GM04504 (cell line): ENCODE measurements around the gene ITLN2.
"Not testable (repeated sequence)": the region's sequence is repeated elsewhere in the genome, so short reads cannot be mapped to it uniquely, and the experiment has no call there.

Source experiments
- DNase-seq: peaks from one replicate; pipeline ENCODE4 v3.0.0-alpha.2; 2012; ENCODE audit warnings: low read depth

The ITLN2 gene

GRCh38 chr1:160953030-160953429 lies 1.6 kb downstream of the ITLN2 start:
- no peak for DNase-seq

- DNase-seq, result no peak
Observed at GRCh38 chr1:160952129-160952510, 2.5 kb downstream of the ITLN2 start.

- peak; percentile 14 for DNase-seq
Observed at GRCh38 chr1:160951443-160952128, 3.0 kb downstream of the ITLN2 start.

DNA sequence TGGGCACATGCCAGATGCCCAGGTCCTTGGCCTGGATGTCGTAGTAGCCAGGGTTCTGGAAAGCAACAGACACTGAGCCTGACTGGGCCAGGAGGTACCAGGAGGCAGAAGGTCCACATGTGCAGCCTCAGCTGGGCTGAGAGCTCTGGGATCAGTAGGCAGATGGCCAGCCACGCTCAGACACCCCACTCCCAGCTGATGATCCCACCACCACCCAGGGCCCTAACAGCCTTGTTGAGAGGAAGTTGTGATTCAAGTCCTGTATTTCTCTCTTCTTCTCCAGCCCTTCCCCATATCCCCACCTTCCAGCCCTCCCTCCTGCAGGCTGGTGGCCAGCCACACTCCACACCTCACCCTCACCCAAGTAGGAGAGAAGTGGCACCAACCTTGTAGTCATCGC lies 4.0 kb downstream of the ITLN2 start:
- DNase-seq, result no peak

DNA sequence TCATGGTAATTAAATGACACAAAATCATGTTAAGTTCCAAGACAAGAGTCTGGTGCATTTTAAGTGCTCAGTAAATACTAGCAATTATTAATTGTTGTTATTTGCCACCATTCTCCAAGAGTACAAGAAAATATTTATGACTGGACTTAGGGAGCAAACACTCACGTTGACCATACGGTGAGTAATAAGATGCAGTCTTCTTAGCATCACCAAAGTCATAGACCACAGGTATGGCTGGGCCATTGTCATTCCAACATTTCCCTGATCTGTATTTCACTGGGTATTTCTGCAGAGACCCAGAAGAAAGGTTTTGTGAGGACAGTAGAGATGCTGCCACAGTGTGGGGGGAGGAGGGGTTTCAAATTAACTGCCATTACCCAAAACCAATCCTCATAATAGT lies 4.7 kb downstream of the ITLN2 start:
- DNase-seq, result no peak

- not testable (repeated sequence) for DNase-seq
Observed at GRCh38 chr1:160949216-160949880, 5.3 kb downstream of the ITLN2 start.

DNA sequence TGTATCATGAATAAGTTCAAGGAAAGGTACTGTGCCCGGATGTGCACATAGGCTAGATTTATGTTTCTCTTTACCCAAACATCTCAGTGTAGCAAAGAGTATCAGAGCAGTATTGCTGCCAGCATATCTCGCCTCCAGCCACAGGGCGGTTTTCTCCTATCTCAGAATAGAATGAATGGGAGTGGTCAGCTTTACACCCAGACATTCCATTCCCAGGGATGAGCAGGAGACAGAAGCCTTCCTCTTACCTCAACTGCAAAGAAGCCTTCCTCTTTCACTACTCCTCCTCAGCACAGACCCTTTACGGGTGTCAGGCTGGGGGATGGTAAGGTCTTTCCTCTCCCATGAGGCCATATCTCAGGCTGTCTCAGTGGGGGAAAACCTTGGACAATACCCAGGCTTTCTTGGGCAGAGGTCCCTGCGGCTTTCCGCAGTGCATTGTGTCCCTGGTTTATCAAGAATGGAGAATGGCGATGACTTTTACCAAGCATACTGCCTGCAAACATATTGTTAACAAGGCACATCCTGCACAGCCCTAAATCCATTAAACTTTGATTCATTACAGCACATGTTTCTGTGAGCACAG lies 7.3 kb downstream of the ITLN2 start:
- not testable (repeated sequence) for DNase-seq

DNA sequence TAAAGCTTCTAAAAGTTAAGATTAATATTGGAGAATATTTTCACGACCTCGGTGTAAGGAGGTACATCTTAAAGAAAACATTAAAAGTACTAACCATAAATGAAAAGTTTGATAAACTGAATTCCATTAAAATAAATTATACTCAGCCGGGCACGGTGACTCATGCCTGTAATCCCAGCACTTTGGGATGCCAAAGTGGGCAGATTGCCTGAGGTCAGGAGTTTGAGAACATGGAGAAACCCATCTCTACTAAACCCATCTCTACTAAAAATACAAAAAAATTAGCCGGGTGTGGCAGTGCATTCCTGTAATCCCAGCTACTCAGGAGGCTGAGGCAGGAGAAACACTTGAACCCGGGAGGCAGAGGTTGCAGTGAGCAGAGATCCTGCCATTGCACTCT lies 8.7 kb downstream of the ITLN2 start:
- DNase-seq, result not testable (repeated sequence)

GRCh38 chr1:160945079-160945478 lies 9.5 kb downstream of the ITLN2 start:
- DNase-seq, result no peak

DNA sequence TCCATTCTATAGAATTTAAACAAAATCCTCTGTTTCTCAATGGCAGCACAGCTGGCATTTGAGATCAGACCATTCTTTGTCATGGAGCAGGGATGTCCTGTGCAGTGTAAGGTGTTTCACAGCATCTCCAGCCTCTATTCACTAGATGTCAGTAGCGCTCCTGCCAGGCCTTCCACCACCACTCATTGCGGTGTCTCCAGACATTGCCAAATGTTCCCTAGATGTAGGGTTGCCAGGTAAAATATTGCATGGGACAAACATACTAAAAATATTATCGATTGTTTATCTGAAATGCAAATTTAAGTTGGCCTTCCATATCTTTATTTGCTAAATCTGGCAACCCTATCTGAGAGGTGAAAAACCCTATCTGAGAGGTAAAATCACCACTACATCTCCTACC lies 11.7 kb downstream of the ITLN2 start:
- no peak for DNase-seq

GRCh38 chr1:160936666-160937065 lies 17.9 kb downstream of the ITLN2 start:
- not testable (repeated sequence) for DNase-seq

DNA sequence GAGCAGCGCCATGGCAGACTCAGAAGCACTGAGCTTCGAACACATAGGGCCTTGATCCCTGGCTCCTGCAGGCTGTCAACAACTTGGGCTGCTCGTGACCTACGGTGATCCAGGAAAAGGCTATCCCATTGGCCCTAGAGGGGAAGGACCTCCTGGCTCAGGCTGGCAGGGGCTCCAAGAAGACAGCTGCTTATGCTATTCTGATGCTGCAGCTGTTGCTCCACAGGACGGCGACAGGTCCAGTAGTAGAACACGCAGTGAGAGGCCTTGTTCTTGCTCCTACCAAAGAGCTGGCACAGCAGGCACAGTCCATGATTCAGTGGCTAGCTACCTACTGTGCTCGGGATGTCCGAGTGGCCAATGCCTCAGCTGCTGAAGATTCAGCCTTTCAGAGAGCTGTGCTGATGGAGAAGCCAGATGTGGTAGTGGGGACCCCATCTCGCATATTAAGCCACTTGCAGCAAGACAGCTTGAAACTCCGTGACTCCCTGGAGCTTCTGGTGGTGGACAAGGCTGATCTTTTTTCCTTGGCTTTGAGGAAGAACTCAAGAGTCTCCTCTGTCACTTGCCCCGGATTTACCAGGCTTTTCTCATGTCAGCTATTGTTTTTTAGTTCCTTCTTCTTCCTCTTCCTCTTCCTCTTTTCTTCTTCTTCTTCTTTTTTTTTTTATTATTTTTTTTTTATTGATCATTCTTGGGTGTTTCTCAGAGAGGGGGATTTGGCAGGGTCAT lies 18.9 kb downstream of the ITLN2 start:
- no peak for DNase-seq

- not testable (repeated sequence) for DNase-seq
Observed at GRCh38 chr1:160933305-160933704, 21.3 kb downstream of the ITLN2 start.

- DNase-seq, result no peak
Observed at GRCh38 chr1:160925652-160926244, 28.9 kb downstream of the ITLN2 start.

DNA sequence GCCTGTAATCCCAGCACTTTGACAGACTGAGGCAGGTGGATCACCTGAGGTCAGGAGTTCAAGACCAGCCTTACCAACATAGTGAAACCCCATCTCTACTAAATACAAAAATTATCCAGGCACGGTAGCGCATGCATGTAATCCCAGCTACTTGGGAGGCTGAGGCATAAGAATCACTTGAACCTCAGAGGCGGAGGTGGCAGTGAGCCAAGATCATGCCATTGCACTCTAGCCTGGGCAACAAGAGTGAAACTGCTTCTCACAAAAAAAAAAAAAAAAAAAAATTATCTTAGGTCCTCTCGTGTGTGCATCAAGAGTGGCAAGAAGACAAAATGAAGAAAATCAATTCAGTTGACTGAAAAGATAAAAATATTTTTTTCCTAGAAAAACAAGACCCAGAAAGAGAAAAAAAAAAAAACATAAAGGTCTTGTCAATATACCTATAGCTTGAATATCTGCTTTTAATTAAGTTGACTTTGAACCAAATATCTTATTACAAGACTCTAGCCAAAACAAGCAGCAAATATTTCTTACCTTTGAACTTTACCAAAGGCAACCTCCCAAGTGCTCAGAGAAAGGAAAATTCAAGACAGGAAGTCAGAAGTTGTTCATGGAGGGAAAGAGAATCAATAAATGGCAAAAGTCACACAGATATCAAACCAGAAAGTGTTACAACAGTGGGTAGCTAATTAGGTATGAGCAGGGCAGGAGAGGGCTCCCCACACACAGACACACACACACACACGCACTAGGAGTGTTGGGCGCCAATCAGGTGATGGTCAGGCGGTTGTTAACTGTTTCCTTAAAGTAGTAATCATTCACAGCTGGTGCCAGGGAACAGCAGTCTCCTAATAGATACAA lies 29.6 kb downstream of the ITLN2 start:
- no peak for DNase-seq

DNA sequence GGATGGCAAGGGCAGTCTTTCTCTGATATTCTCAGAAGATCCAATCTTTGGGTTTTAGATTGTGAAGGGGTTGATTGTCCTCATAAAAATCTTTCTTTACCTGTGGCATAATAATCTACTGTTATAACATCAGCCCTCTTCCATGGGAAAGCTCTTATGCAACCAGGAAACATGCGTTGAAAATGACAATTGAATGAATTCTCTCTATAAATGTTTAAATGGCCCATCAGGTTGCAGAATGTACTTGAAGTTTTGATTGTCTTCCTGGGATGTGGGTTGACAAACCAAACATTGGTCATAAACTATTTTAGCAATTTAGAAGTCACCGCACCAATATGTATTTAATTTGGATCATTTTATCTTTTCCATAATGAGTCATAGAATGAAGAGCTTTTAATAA lies 37.9 kb downstream of the ITLN2 start:
- no peak for DNase-seq

DNA sequence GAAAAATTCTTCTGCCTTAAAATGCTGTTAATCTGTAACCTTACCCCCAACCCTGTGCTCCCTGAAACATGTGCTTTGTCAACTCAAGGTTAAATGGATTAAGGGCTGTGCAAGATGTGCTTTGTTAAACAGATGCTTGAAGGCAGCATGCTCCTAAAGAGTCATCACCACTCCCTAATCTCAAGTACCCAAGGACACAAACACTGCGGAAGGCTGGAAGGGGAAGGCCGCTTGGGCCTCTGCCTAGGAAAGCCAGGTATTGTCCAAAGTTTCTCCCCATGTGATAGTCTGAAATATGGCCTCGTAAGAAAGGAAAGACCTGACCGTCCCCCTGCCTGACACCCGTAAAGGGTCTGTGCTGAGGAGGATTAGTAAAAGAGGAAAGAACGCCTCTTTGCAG lies 41.4 kb downstream of the ITLN2 start:
- not testable (repeated sequence) for DNase-seq

DNA sequence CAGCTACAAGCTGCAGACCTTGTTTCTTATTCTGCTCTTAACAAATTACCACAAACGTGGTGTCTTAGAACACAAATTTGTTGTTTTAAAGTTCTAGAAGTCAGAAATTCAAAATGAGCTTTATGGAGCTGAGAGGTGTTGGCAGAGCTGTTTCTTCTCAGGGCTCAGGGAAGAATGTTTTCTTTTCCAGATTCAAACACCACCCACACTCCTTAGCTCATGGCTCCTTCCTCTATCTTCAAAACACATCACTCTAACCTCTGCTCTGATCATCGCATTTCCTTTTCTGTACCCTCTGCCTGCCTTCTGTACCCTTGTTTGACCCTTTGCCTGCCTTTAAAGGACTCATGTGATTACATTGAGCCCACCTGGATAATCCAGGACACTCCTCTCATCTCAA lies 42.7 kb downstream of the ITLN2 start:
- DNase-seq, result no peak

GRCh38 chr1:160911441-160911840 lies 43.2 kb downstream of the ITLN2 start:
- DNase-seq, result no peak

GRCh38 chr1:160910170-160910750 lies 44.3 kb downstream of the ITLN2 start:
- no peak for DNase-seq

GRCh38 chr1:160907976-160908375 lies 46.6 kb downstream of the ITLN2 start:
- DNase-seq, result no peak
